ENCODE results near the gene MXI1. TPM values are rescaled to one million over a fixed set of nuclear protein-coding genes. Genes with fewer than 3 reads are reported as not detected.

The MXI1 gene
- total RNA-seq, 1 experiment from 2014 or later, result 25.8 TPM

- CTCF ChIA-PET, result no interaction called here
- Histone ChIP-seq H3K4me2 (no peak overlapping the region), H3K4me3 (no peak overlapping the region), H3K9me3 (ENCODE audit: insufficient read depth, low read depth) (no peaks in the 10 kb centered on the region), H3F3A (ENCODE audit: insufficient read depth, low read depth) (no peaks in the 10 kb centered on the region), H3K9me2 (ENCODE audit: insufficient read depth) (no peaks in the 10 kb centered on the region), H3K27me3 (ENCODE audit: insufficient read depth, low read depth) (no peaks in the 10 kb centered on the region), H4K20me1 (ENCODE audit: insufficient read depth) (no peaks in the 10 kb centered on the region), H2AFZ (no peak overlapping the region), H3K79me2 (ENCODE audit: low read depth) (no peaks in the 10 kb centered on the region), H3K27ac (no peak overlapping the region), H3K4me1 (replicated peaks; ENCODE audit: insufficient read depth) (no peaks in the 10 kb centered on the region; the same call in 1 of the 2 replicates), H3K36me3 (ENCODE audit: low read depth) (no peaks in the 10 kb centered on the region)
- POLR2A ChIA-PET (ENCODE audit: unreplicated experiment), result no interaction called here
- TF ChIP-seq EZH2 (IDR thresholded peaks at IDR 0.05; ENCODE audit: low read depth) (no peak), CTCF (conservative IDR thresholded peaks at IDR 0.05) (no peak)
- no TSS peak for BruUV-seq (replicated peaks)
- intact Hi-C loops (cut with micrococcal nuclease; ENCODE audit: unreplicated experiment), result no loop called here
- DNase-seq, result no peak
Observed at GRCh38 chr10:110215286-110216170, 8.1 kb downstream of the MXI1 start.

- intact Hi-C loops (cut with micrococcal nuclease; ENCODE audit: unreplicated experiment), result no loop called here
- H2AFZ ChIP-seq, result no peak overlapping the region
- ChIA-PET POLR2A (ENCODE audit: unreplicated experiment) (no interaction called here), CTCF (no interaction called here)
- H3K27me3 ChIP-seq (ENCODE audit: insufficient read depth, low read depth), result no peaks in the 10 kb centered on the region
- no peaks in the 10 kb centered on the region for H3K9me2 ChIP-seq (ENCODE audit: insufficient read depth)
- TF ChIP-seq EZH2 (IDR thresholded peaks at IDR 0.05; ENCODE audit: low read depth) (no peak), CTCF (conservative IDR thresholded peaks at IDR 0.05) (no peak)
- H3K4me3 ChIP-seq, result no peak overlapping the region
- H3K27ac ChIP-seq, result no peak overlapping the region
- no peaks in the 10 kb centered on the region; the same call in 1 of the 2 replicates for H3F3A ChIP-seq (ENCODE audit: insufficient read depth, low read depth)
- H3K9me3 ChIP-seq (ENCODE audit: insufficient read depth, low read depth), result no peaks in the 10 kb centered on the region
- BruUV-seq (replicated peaks), result no TSS peak
- peaks cover under 1% of the 10 kb centered on the region for H3K4me1 ChIP-seq (replicated peaks; ENCODE audit: insufficient read depth)
- no peak overlapping the region for H3K4me2 ChIP-seq
- no peaks in the 10 kb centered on the region for H4K20me1 ChIP-seq (ENCODE audit: insufficient read depth)
- H3K79me2 ChIP-seq (ENCODE audit: low read depth), result no peaks in the 10 kb centered on the region
- DNase-seq, result no peak
- no peaks in the 10 kb centered on the region for H3K36me3 ChIP-seq (ENCODE audit: low read depth)
Observed at GRCh38 chr10:110216240-110216639, 8.8 kb downstream of the MXI1 start.

GRCh38 chr10:110216942-110217661, 9.7 kb downstream of the MXI1 start:
- DNase-seq, result no peak
- Histone ChIP-seq H3K4me2 (no peak overlapping the region), H3F3A (ENCODE audit: insufficient read depth, low read depth) (peaks cover 2% of the 10 kb centered on the region; the same call in 1 of the 2 replicates), H4K20me1 (ENCODE audit: insufficient read depth) (no peaks in the 10 kb centered on the region), H3K4me1 (replicated peaks; ENCODE audit: insufficient read depth) (peaks cover 7% of the 10 kb centered on the region), H3K36me3 (ENCODE audit: low read depth) (no peaks in the 10 kb centered on the region), H3K4me3 (no peak overlapping the region), H3K27ac (no peak overlapping the region), H3K9me2 (ENCODE audit: insufficient read depth) (no peaks in the 10 kb centered on the region), H3K9me3 (ENCODE audit: insufficient read depth, low read depth) (no peaks in the 10 kb centered on the region), H2AFZ (no peak overlapping the region), H3K79me2 (ENCODE audit: low read depth) (no peaks in the 10 kb centered on the region), H3K27me3 (ENCODE audit: insufficient read depth, low read depth) (no peaks in the 10 kb centered on the region)
- TF ChIP-seq CTCF (conservative IDR thresholded peaks at IDR 0.05) (no peak), EZH2 (IDR thresholded peaks at IDR 0.05; ENCODE audit: low read depth) (no peak)
- POLR2A ChIA-PET (ENCODE audit: unreplicated experiment), result no interaction called here
- intact Hi-C loops (cut with micrococcal nuclease; ENCODE audit: unreplicated experiment), result no loop called here
- BruUV-seq (replicated peaks), result no TSS peak
- CTCF ChIA-PET, result no interaction called here

Measured in PC-9 (cell line).